Kidney (tissue), 14 donors: ENCODE results near the gene TSPOAP1. TPM values are rescaled to one million over a fixed set of nuclear protein-coding genes. Genes with fewer than 3 reads are reported as not detected.
A peak's percentile ranks its signal among the peaks of the same experiment; 100 is the strongest.

Experiments
- DNase-seq, 5 donors: peaks; one replicate each; pipeline ENCODE4 v3.0.0-alpha.2; 2013 to 2020
- FAIRE-seq: peaks from 2 replicates; lab custom pipeline; 2012; peaks lifted over from hg19 to GRCh38; lab: Jason Lieb, UNC
- H3K27ac ChIP-seq, 2 donors: one replicate each; pipeline ENCODE4 v1.7.0; 2013; ENCODE audit warnings: low read depth in 2 of 2, low read length in 2 of 2, inconsistent platforms in 1 of 2
- H3K27me3 ChIP-seq: one replicate; pipeline ENCODE4 v1.7.1; 2013; ENCODE audit warnings: low read length, inconsistent platforms; ENCODE audit not compliant: control insufficient read depth, insufficient read depth
- H3K36me3 ChIP-seq, 3 donors: one replicate each; pipeline versions ENCODE4 v1.7.0 to v1.7.1; 2013; ENCODE audit warnings: low read length in 3 of 3, control low read depth in 1 of 3, inconsistent platforms in 1 of 3; ENCODE audit not compliant: insufficient read depth in 3 of 3, control insufficient read depth in 2 of 3
- H3K4me1 ChIP-seq, 3 donors: one replicate each; pipeline versions ENCODE4 v1.7.0 to v1.7.1; 2013; ENCODE audit warnings: low read length in 3 of 3, inconsistent platforms in 1 of 3, low read depth in 1 of 3; ENCODE audit not compliant: control insufficient read depth in 2 of 3, insufficient read depth in 2 of 3
- H3K4me3 ChIP-seq, 3 donors: one replicate each; pipeline versions ENCODE4 v1.7.0 to v1.8.1; 2013; ENCODE audit warnings: low read length in 3 of 3, control low read depth in 1 of 3, inconsistent platforms in 1 of 3
- H3K9ac ChIP-seq, 3 donors: one replicate each; pipeline versions ENCODE4 v1.7.0 to v1.7.1; 2013; ENCODE audit warnings: low read length in 3 of 3, control low read depth in 1 of 3, inconsistent platforms in 1 of 3
- H3K9me3 ChIP-seq, 3 donors: one replicate each; pipeline versions ENCODE4 v1.7.0 to v1.7.1; 2013; ENCODE audit warnings: low read length in 3 of 3, control low read depth in 1 of 3, inconsistent platforms in 1 of 3; ENCODE audit not compliant: control insufficient read depth in 2 of 3, insufficient read depth in 1 of 3
- CTCF ChIP-seq: IDR thresholded peaks from 3 replicates; pipeline ENCODE4 v1.5.1; 2012; ENCODE audit warnings: mild to moderate bottlenecking, moderate library complexity, borderline replicate concordance; ENCODE audit not compliant: insufficient read depth; ENCODE audit errors: extremely low read depth
- intact Hi-C: fragments of 100-400 bp; cut with DNase I; formaldehyde crosslinking; loops from one replicate; pipeline ENCODE4 v1.11.1; 2022
- polyA plus RNA-seq: library from polyadenylated mRNA; stranded (reverse); fragments of 350-450 nt; fragmentation: Illumina TruSeq; extraction: RNeasy Lipid Tissue Mini Kit (QIAGEN cat#74804); gene quantifications from one replicate; pipeline ENCODE4 v1.2.3, GENCODE V29; 2014; ENCODE audit warnings: low read depth, low replicate concordance; ENCODE audit not compliant: insufficient read depth
- total RNA-seq: library from RNA; stranded (reverse); fragmentation: NEBNext Ultra II Directional; extraction: Animal tissue kit (Norgen Biotek cat#: 25700); gene quantifications from one replicate; pipeline ENCODE4 v1.2.1, GENCODE V29; 2021
- donor health status: control.
- donor health status: control.
- donor health status: control.
- donor health status: control.
- donor health status: control.
- donor health status: DM: yes; HTN: yes; CAD: no.
- donor health status: Normal renal cell carcinoma (clear cell type).

TSPOAP1 gene
- total and polyA plus RNA-seq, 2 donors from 2014 or later, result 12.5 to 30.6 TPM

GRCh38 chr17:58336456-58337209 lies 8.0 kb upstream of the TSPOAP1 start:
- peaks cover 0 to 5% (median 0%) of the 10 kb centered on the region in 3 donors for H3K4me1 ChIP-seq

GRCh38 chr17:58335779-58336455 lies 7.3 kb upstream of the TSPOAP1 start:
- Histone ChIP-seq H3K9ac (no peak overlapping the region), H3K4me3 (no peak overlapping the region), H3K27me3 (no peaks in the 10 kb centered on the region), H3K4me1 (peaks cover 0 to 5% (median 0%) of the 10 kb centered on the region in 3 donors), H3K27ac (peak overlapping the region in 1 of 2 donors; percentile 66), H3K36me3 (no peaks in the 10 kb centered on the region), H3K9me3 (no peaks in the 10 kb centered on the region)
- FAIRE-seq (no peak), DNase-seq (peak in 1 of 5 donors; percentile 68)
- intact Hi-C loops, result no loop called here
- no peak for TF ChIP-seq CTCF

More at GRCh38 chr17:58336456-58337209, 8.0 kb upstream of the TSPOAP1 start:
- DNase-seq (peak in 2 of 5 donors; percentile 25 to 64), FAIRE-seq (no peak)
- Histone ChIP-seq H3K27ac (peak overlapping the region in 1 of 2 donors; percentile 66), H3K9ac (no peak overlapping the region), H3K4me3 (no peak overlapping the region), H3K36me3 (no peaks in the 10 kb centered on the region), H3K9me3 (no peaks in the 10 kb centered on the region), H3K27me3 (no peaks in the 10 kb centered on the region)
- TF ChIP-seq CTCF, result no peak
- intact Hi-C loops, result no loop called here

GRCh38 chr17:58335061-58335731 lies 6.6 kb upstream of the TSPOAP1 start:
- peak in 1 of 5 donors; percentile 52 for DNase-seq
- Histone ChIP-seq H3K4me1 (peaks cover 0 to 5% (median 0%) of the 10 kb centered on the region in 3 donors), H3K4me3 (no peak overlapping the region), H3K36me3 (no peaks in the 10 kb centered on the region), H3K27ac (peak overlapping the region in 1 of 2 donors; percentile 66), H3K9me3 (no peaks in the 10 kb centered on the region), H3K27me3 (no peaks in the 10 kb centered on the region), H3K9ac (no peak overlapping the region)
- TF ChIP-seq CTCF, result no peak
- intact Hi-C loops, result no loop called here
- no peak for FAIRE-seq
